ENCODE results near the gene PLEK. TPM values are rescaled to one million over a fixed set of nuclear protein-coding genes. Genes with fewer than 3 reads are reported as not detected.

The PLEK gene
- total RNA-seq, 1 experiment from 2014 or later = not detected

DNA sequence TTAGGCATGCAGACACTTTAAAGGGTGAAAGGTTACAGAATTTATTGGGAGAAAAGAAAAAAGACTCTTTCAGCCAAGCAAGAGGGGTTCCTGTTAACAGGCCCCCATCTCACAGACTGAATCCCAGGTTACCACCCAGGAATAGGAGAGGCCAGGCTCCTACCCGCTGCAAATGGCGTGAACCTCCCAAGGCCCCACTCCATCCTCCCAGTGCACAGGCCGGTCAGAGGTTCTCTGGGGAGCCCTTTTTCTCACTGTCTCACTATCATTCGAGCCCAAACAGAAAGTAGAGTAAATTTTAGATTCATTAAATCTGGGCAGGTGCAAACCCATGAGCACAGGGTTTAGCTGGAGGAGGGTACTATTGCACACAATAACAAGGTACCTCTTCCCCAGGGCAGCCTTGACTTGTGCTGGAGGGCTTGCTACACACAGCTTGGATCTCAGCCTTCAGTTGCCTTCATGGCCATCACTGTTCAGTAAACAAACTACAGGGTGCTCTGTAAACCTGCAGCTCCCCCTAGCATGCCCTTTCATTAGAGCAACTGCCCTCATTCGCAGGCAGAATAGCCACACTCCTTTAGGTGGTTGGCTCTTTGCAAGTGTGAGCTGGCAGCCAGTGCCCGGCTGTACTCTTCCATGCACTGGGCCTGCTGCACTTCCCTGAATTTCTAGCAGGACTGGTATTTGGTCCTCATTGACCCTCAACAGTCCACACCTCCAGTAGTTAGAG is 7.3 kb upstream of the PLEK start:
- H3K36me3 ChIP-seq (ENCODE audit: low read depth, low read length) = no peaks in the 10 kb centered on the region
- no TSS peak for BruUV-seq (replicated peaks)
- H3K9ac ChIP-seq (ENCODE audit: low read length) = no peak overlapping the region
- intact Hi-C loops (cut with micrococcal nuclease) = loop anchor here (1.0 to 5.0 kb wide), 4 partner anchors 21 to 235 kb away; no protein-coding TSS in a partner anchor
- no peaks in the 10 kb centered on the region for H3K79me2 ChIP-seq (ENCODE audit: low read length)
- no peaks in the 10 kb centered on the region for H4K20me1 ChIP-seq (ENCODE audit: low read length)
- peak; percentile 97 for ATAC-seq
- H3K9me3 ChIP-seq (ENCODE audit: low read length) = no peaks in the 10 kb centered on the region
- POLR2A ChIA-PET (ENCODE audit: unreplicated experiment) = interaction anchor here (0.5 kb wide), 1 partner anchor 42 kb away, joined by 3 read pairs; no protein-coding TSS in a partner anchor
- peak overlapping the region; percentile 23; the same call in 1 of the 2 replicates for H2AFZ ChIP-seq (ENCODE audit: low read length)
- H3K27ac ChIP-seq (ENCODE audit: low read length) = no peak overlapping the region
- H3K4me1 ChIP-seq (ENCODE audit: insufficient read depth, low read length) = peaks cover 4% of the 10 kb centered on the region; the same call in 1 of the 2 replicates
- TF ChIP-seq, protein P1, sequence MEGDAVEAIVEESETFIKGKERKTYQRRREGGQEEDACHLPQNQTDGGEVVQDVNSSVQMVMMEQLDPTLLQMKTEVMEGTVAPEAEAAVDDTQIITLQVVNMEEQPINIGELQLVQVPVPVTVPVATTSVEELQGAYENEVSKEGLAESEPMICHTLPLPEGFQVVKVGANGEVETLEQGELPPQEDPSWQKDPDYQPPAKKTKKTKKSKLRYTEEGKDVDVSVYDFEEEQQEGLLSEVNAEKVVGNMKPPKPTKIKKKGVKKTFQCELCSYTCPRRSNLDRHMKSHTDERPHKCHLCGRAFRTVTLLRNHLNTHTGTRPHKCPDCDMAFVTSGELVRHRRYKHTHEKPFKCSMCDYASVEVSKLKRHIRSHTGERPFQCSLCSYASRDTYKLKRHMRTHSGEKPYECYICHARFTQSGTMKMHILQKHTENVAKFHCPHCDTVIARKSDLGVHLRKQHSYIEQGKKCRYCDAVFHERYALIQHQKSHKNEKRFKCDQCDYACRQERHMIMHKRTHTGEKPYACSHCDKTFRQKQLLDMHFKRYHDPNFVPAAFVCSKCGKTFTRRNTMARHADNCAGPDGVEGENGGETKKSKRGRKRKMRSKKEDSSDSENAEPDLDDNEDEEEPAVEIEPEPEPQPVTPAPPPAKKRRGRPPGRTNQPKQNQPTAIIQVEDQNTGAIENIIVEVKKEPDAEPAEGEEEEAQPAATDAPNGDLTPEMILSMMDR (conservative IDR thresholded peaks at IDR 0.05; ENCODE audit: low read depth, low read length) = peak; percentile 84
- no peak for TF ChIP-seq EZH2phosphoT487 (IDR thresholded peaks at IDR 0.05; ENCODE audit: borderline replicate concordance, low read length)
- peak; percentile 87 for DNase-seq
- H3F3A ChIP-seq (ENCODE audit: low read length, unreplicated experiment) = no peaks in the 10 kb centered on the region
- H3K4me3 ChIP-seq (ENCODE audit: low read length) = no peak overlapping the region
- no peaks in the 10 kb centered on the region for H3K27me3 ChIP-seq (ENCODE audit: low read length)
- no peaks in the 10 kb centered on the region for H3K9me2 ChIP-seq (replicated peaks; ENCODE audit: low read length)
- no peak overlapping the region for H3K4me2 ChIP-seq (ENCODE audit: low read length)
- CTCF ChIA-PET = interaction anchor here (0.5 to 1.2 kb wide), 9 partner anchors 42 to 307 kb away, joined by 3 to 15 read pairs (median 3); no protein-coding TSS in a partner anchor

DNA sequence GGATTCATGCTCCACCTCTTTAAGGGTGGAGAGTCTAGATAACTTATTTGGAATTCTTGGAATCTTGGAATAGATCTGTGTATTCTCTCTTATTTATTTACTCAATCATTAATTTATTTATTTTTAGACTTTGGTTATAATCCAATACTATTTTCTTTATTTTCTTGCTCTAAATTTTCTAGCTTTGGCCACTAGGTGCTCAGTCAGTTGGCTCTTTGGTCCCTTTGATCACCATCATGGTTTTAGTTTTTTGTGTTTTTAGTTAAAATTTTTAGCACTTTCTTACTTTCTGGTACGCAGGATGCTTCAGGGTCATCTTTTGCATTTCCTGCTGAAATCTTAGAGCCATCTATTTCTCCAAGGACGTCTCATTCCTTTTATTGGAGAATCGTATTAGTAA is 5.2 kb upstream of the PLEK start:
- H3K36me3 ChIP-seq (ENCODE audit: low read depth, low read length) = no peaks in the 10 kb centered on the region
- no peaks in the 10 kb centered on the region for H3K9me2 ChIP-seq (replicated peaks; ENCODE audit: low read length)
- H3K4me3 ChIP-seq (ENCODE audit: low read length) = no peak overlapping the region
- H3K9me3 ChIP-seq (ENCODE audit: low read length) = no peaks in the 10 kb centered on the region
- H3K79me2 ChIP-seq (ENCODE audit: low read length) = no peaks in the 10 kb centered on the region
- TF ChIP-seq EZH2 (IDR thresholded peaks at IDR 0.05; ENCODE audit: low read length, unreplicated experiment) (no peak), EZH2phosphoT487 (IDR thresholded peaks at IDR 0.05; ENCODE audit: borderline replicate concordance, low read length) (no peak)
- TF ChIP-seq, protein P1 (conservative IDR thresholded peaks at IDR 0.05; ENCODE audit: low read depth, low read length) = peak; percentile 39
- ATAC-seq (no peak), DNase-seq (no peak)
- H3K27ac ChIP-seq (ENCODE audit: low read length) = no peak overlapping the region
- BruUV-seq (replicated peaks) = no TSS peak
- H2AFZ ChIP-seq (ENCODE audit: low read length) = no peak overlapping the region
- no peak overlapping the region for H3K4me2 ChIP-seq (ENCODE audit: low read length)
- H3K9ac ChIP-seq (ENCODE audit: low read length) = no peak overlapping the region
- no peaks in the 10 kb centered on the region for H3K27me3 ChIP-seq (ENCODE audit: low read length)
- no peaks in the 10 kb centered on the region for H3F3A ChIP-seq (ENCODE audit: low read length, unreplicated experiment)
- peaks cover 4% of the 10 kb centered on the region; the same call in 1 of the 2 replicates for H3K4me1 ChIP-seq (ENCODE audit: insufficient read depth, low read length)
- intact Hi-C loops (cut with micrococcal nuclease) = loop anchor here (2.0 to 5.0 kb wide), 2 partner anchors 23 to 168 kb away; no protein-coding TSS in a partner anchor
- no peaks in the 10 kb centered on the region for H4K20me1 ChIP-seq (ENCODE audit: low read length)
- POLR2A ChIA-PET (ENCODE audit: unreplicated experiment) = no interaction called here
- CTCF ChIA-PET = interaction anchor here (0.6 kb wide), 1 partner anchor 392 kb away, joined by 3 read pairs; no protein-coding TSS in a partner anchor

DNA sequence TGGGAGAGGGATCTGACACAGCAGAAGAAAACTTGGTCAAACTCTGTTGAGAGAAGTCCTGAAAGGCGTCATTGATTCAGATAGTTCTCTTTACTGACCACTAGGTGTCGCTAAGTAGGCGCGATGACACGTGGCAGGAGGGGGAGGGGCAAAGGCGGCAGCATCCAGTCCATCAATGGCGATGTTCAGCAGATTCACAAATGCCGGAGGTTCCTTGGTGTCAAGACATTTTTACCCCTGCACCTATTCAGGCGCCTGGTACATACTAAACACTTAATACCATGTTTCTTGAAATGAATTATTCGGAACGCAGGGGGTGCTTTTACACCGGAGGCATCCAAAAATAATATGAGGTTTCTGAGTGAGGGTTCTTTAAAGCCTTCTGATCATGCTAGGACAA is 3.0 kb upstream of the PLEK start:
- Histone ChIP-seq H3K36me3 (ENCODE audit: low read depth, low read length) (no peaks in the 10 kb centered on the region), H3K4me3 (ENCODE audit: low read length) (no peak overlapping the region; the same call in 1 of the 2 replicates), H2AFZ (ENCODE audit: low read length) (peak overlapping the region; percentile 95), H3K27ac (ENCODE audit: low read length) (no peak overlapping the region), H4K20me1 (ENCODE audit: low read length) (no peaks in the 10 kb centered on the region), H3K9me3 (ENCODE audit: low read length) (no peaks in the 10 kb centered on the region), H3K27me3 (ENCODE audit: low read length) (no peaks in the 10 kb centered on the region), H3F3A (ENCODE audit: low read length, unreplicated experiment) (no peaks in the 10 kb centered on the region), H3K4me2 (ENCODE audit: low read length) (peak overlapping the region; percentile 64), H3K4me1 (ENCODE audit: insufficient read depth, low read length) (peaks cover 4% of the 10 kb centered on the region; the same call in 1 of the 2 replicates), H3K79me2 (ENCODE audit: low read length) (no peaks in the 10 kb centered on the region), H3K9ac (ENCODE audit: low read length) (no peak overlapping the region), H3K9me2 (replicated peaks; ENCODE audit: low read length) (no peaks in the 10 kb centered on the region)
- no peak for TF ChIP-seq EZH2phosphoT487 (IDR thresholded peaks at IDR 0.05; ENCODE audit: borderline replicate concordance, low read length)
- TF ChIP-seq, protein P1 (conservative IDR thresholded peaks at IDR 0.05; ENCODE audit: low read depth, low read length) = peak; percentile 91
- no peak for TF ChIP-seq EZH2 (IDR thresholded peaks at IDR 0.05; ENCODE audit: low read length, unreplicated experiment)
- ChIA-PET CTCF (no interaction called here), POLR2A (ENCODE audit: unreplicated experiment) (no interaction called here)
- ATAC-seq (peak; percentile 73), DNase-seq (peak; percentile 80)
- no TSS peak for BruUV-seq (replicated peaks)
- intact Hi-C loops (cut with micrococcal nuclease) = loop anchor here (1.0 kb wide), 1 partner anchor 79 kb away; no protein-coding TSS in a partner anchor

Data from PC-3 (cell line).